WTC11 (cell line): ENCODE data around the gene DDX4. TPM values are rescaled to one million over a fixed set of nuclear protein-coding genes. Genes with fewer than 3 reads are reported as not detected.

Experiments
- ATAC-seq: fragments of 200-7000 bp; cut with Tn5 transposase; 2 replicates; pipeline ENCODE4 v1.10.0; 2021; ENCODE audit warnings: mild to moderate bottlenecking, moderate library complexity
- CTCF ChIA-PET: fragments of 300-600 bp; sonication (Branson Sonifier 250); formaldehyde crosslinking; loops from one replicate; lab custom pipeline; 2021; ENCODE audit warnings: antibody characterized with exemption; lab: Charles Lee
- POLR2A ChIA-PET: fragments of 350-600 bp; sonication (Branson Sonifier 250); formaldehyde crosslinking; loops from one replicate; lab custom pipeline; 2021; ENCODE audit warnings: antibody characterized with exemption; lab: Charles Lee
- DNase-seq: peaks from one replicate; pipeline ENCODE4 v3.0.0; 2021; ENCODE audit warnings: low spot score
- H3K27ac Mint-ChIP-seq: 2 replicates; pipeline ENCODE4 v1.8.0; 2021; ENCODE audit warnings: mixed read lengths
- H3K27me3 Mint-ChIP-seq: 2 replicates; pipeline ENCODE4 v1.8.0; 2021; ENCODE audit warnings: low read depth, mild to moderate bottlenecking, moderate library complexity, mixed read lengths
- H3K36me3 Mint-ChIP-seq: 2 replicates; pipeline ENCODE4 v1.8.0; 2021; ENCODE audit warnings: mixed read lengths
- H3K4me1 Mint-ChIP-seq: 2 replicates; pipeline ENCODE4 v1.8.0; 2022; ENCODE audit warnings: mixed read lengths
- H3K4me3 Mint-ChIP-seq: 2 replicates; pipeline ENCODE4 v1.8.0; 2021; ENCODE audit warnings: mild to moderate bottlenecking, moderate library complexity, mixed read lengths
- H3K9me3 Mint-ChIP-seq: 2 replicates; pipeline ENCODE4 v1.8.0; 2021; ENCODE audit warnings: mixed read lengths
- ATF3 ChIP-seq: sonication (generic); formaldehyde crosslinking; conservative IDR thresholded peaks from 2 replicates; pipeline ENCODE4 v1.8.1; 2022; ENCODE audit warnings: mild to moderate bottlenecking, missing genetic modification reagents
- CBFB ChIP-seq: sonication (generic); formaldehyde crosslinking; IDR thresholded peaks from 2 replicates; pipeline ENCODE4 v1.8.1; 2022; ENCODE audit warnings: mild to moderate bottlenecking, low read depth, missing genetic modification reagents
- CREM ChIP-seq: sonication (generic); formaldehyde crosslinking; IDR thresholded peaks from 2 replicates; pipeline ENCODE4 v1.8.1; 2022; ENCODE audit warnings: mild to moderate bottlenecking, missing genetic modification reagents, moderate library complexity
- E2F4 ChIP-seq: sonication (generic); formaldehyde crosslinking; IDR thresholded peaks from 2 replicates; pipeline ENCODE4 v1.8.1; 2022; ENCODE audit warnings: low read depth, mild to moderate bottlenecking, moderate library complexity, missing genetic modification reagents, borderline replicate concordance
- FOXJ3 ChIP-seq: sonication (generic); formaldehyde crosslinking; IDR thresholded peaks from 2 replicates; pipeline ENCODE4 v1.9.0; 2021; ENCODE audit warnings: missing genetic modification reagents, mild to moderate bottlenecking, borderline replicate concordance
- GABPB1 ChIP-seq: sonication (generic); formaldehyde crosslinking; IDR thresholded peaks from 2 replicates; pipeline ENCODE4 v1.8.1; 2023; ENCODE audit warnings: mild to moderate bottlenecking, missing genetic modification reagents
- GRHL2 ChIP-seq: fragments of 250-450 bp; sonication (Bioruptor Pico); IDR thresholded peaks from 2 replicates; pipeline ENCODE4 v1.8.0; 2022; ENCODE audit warnings: mild to moderate bottlenecking, moderate library complexity; ENCODE audit not compliant: insufficient replicate concordance, severe bottlenecking
- GTF2I ChIP-seq: fragments of 250-450 bp; sonication (Bioruptor Pico); conservative IDR thresholded peaks from 2 replicates; pipeline ENCODE4 v1.4.0; 2021; ENCODE audit warnings: mild to moderate bottlenecking
- HMGA2 ChIP-seq: fragments of 250-450 bp; sonication (Bioruptor Pico); IDR thresholded peaks from 2 replicates; pipeline ENCODE4 v1.4.0; 2021; ENCODE audit warnings: mild to moderate bottlenecking, moderate library complexity
- IRF2 ChIP-seq: sonication (generic); formaldehyde crosslinking; IDR thresholded peaks from 2 replicates; pipeline ENCODE4 v1.8.0; 2022; ENCODE audit warnings: low read depth, missing genetic modification reagents, borderline replicate concordance
- JAZF1 ChIP-seq: fragments of 250-450 bp; sonication (Bioruptor Pico); IDR thresholded peaks from 2 replicates; pipeline ENCODE4 v1.9.0; 2021; ENCODE audit warnings: moderate library complexity, mild to moderate bottlenecking, inconsistent platforms
- NR3C1 ChIP-seq: sonication (generic); formaldehyde crosslinking; conservative IDR thresholded peaks from 2 replicates; pipeline ENCODE4 v1.8.1; 2023; ENCODE audit warnings: low read depth, mild to moderate bottlenecking, missing genetic modification reagents
- RELA ChIP-seq: sonication (generic); formaldehyde crosslinking; IDR thresholded peaks from 2 replicates; pipeline ENCODE4 v1.8.1; 2022; ENCODE audit warnings: missing genetic modification reagents, mild to moderate bottlenecking, borderline replicate concordance
- SOX15 ChIP-seq: fragments of 250-450 bp; sonication (Bioruptor Pico); IDR thresholded peaks from 2 replicates; pipeline ENCODE4 v1.9.0; 2021; ENCODE audit warnings: mild to moderate bottlenecking
- USF1 ChIP-seq: sonication (generic); formaldehyde crosslinking; IDR thresholded peaks from 2 replicates; pipeline ENCODE4 v1.8.0; 2022; ENCODE audit warnings: mild to moderate bottlenecking, missing genetic modification reagents
- ZNF219 ChIP-seq: sonication (generic); formaldehyde crosslinking; IDR thresholded peaks from 2 replicates; pipeline ENCODE4 v1.8.0; 2023; ENCODE audit warnings: missing genetic modification reagents, mild to moderate bottlenecking, borderline replicate concordance
- ZNF232 ChIP-seq: sonication (generic); formaldehyde crosslinking; IDR thresholded peaks from 2 replicates; pipeline ENCODE4 v1.8.0; 2022; ENCODE audit warnings: mild to moderate bottlenecking, missing genetic modification reagents
- ZNF317 ChIP-seq: sonication (generic); formaldehyde crosslinking; IDR thresholded peaks from 2 replicates; pipeline ENCODE4 v1.8.1; 2023; ENCODE audit warnings: low read depth, mild to moderate bottlenecking, moderate library complexity, missing genetic modification reagents, borderline replicate concordance
- ZNF671 ChIP-seq: fragments of 250-450 bp; sonication (Bioruptor Pico); IDR thresholded peaks from 2 replicates; pipeline ENCODE4 v1.8.0; 2021; ENCODE audit warnings: mild to moderate bottlenecking
- total RNA-seq: library from RNA; stranded (reverse); gene quantifications from 3 replicates; pipeline ENCODE4 v1.2.3, GENCODE V29; 2021
- TF ChIP-seq, protein P1 (sequence below): sonication (generic); formaldehyde crosslinking; IDR thresholded peaks from 2 replicates; pipeline ENCODE4 v1.8.0; 2023; ENCODE audit warnings: mild to moderate bottlenecking, missing genetic modification reagents
- TF ChIP-seq, protein P2 (sequence below): sonication (generic); formaldehyde crosslinking; IDR thresholded peaks from 2 replicates; pipeline ENCODE4 v1.8.1; 2023; ENCODE audit warnings: mild to moderate bottlenecking, missing genetic modification reagents, borderline replicate concordance
- TF ChIP-seq, protein P3 (sequence below): fragments of 250-450 bp; sonication (Bioruptor Pico); IDR thresholded peaks from 2 replicates; pipeline ENCODE4 v1.9.0; 2021; ENCODE audit warnings: mild to moderate bottlenecking, borderline replicate concordance
- TF ChIP-seq, protein P4 (sequence below): sonication (generic); formaldehyde crosslinking; IDR thresholded peaks from 2 replicates; pipeline ENCODE4 v1.8.1; 2023; ENCODE audit warnings: mild to moderate bottlenecking, missing genetic modification reagents, moderate library complexity

DDX4 gene
- total RNA-seq, 1 experiment from 2014 or later = not detected

DNA sequence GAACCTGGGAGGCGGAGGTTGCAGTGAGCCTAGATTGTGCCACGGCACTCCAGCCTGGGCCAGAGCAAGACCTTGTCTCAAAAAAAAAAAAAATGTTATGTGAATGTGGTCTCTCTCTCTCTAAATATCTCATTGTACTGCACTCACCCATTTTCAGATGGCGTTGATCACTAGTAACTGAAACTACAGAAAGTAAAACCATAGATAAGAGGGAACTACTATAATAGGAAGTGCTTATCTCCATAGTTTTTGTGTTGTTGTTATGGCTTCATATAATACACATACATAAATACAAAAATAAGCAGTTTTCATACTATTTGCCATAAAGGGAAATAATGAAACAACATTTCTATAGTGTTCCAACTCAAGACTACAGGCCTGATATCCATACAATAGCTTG is 122.4 kb downstream of the DDX4 start:
- Mint-ChIP-seq H3K4me3 (no peak overlapping the region), H3K36me3 (0 out of 2 replicates have a peak, but pooled peaks cover 2% of the 10 kb centered on the region), H3K27me3 (peaks cover 3% of the 10 kb centered on the region), H3K9me3 (peaks cover 14% of the 10 kb centered on the region)
- CTCF ChIA-PET = no interaction called here
- POLR2A ChIA-PET = no interaction called here
- TF ChIP-seq FOXJ3 = no peak
- no peak for TF ChIP-seq CBFB (CRISPR knock-in tag)
- no peak for TF ChIP-seq SOX15 (CRISPR knock-in tag)
- TF ChIP-seq ZNF232 (CRISPR knock-in tag) = no peak
- TF ChIP-seq, protein P1, sequence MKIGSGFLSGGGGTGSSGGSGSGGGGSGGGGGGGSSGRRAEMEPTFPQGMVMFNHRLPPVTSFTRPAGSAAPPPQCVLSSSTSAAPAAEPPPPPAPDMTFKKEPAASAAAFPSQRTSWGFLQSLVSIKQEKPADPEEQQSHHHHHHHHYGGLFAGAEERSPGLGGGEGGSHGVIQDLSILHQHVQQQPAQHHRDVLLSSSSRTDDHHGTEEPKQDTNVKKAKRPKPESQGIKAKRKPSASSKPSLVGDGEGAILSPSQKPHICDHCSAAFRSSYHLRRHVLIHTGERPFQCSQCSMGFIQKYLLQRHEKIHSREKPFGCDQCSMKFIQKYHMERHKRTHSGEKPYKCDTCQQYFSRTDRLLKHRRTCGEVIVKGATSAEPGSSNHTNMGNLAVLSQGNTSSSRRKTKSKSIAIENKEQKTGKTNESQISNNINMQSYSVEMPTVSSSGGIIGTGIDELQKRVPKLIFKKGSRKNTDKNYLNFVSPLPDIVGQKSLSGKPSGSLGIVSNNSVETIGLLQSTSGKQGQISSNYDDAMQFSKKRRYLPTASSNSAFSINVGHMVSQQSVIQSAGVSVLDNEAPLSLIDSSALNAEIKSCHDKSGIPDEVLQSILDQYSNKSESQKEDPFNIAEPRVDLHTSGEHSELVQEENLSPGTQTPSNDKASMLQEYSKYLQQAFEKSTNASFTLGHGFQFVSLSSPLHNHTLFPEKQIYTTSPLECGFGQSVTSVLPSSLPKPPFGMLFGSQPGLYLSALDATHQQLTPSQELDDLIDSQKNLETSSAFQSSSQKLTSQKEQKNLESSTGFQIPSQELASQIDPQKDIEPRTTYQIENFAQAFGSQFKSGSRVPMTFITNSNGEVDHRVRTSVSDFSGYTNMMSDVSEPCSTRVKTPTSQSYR (CRISPR knock-in tag) = no peak
- no peak for TF ChIP-seq ZNF317
- no peak for TF ChIP-seq HMGA2 (CRISPR knock-in tag)
- no peak for TF ChIP-seq USF1 (CRISPR knock-in tag)
- TF ChIP-seq ATF3 (CRISPR knock-in tag) = no peak
- TF ChIP-seq ZNF219 (CRISPR knock-in tag) = no peak
- no peak for TF ChIP-seq ZNF671 (CRISPR knock-in tag)
- TF ChIP-seq, protein P2, sequence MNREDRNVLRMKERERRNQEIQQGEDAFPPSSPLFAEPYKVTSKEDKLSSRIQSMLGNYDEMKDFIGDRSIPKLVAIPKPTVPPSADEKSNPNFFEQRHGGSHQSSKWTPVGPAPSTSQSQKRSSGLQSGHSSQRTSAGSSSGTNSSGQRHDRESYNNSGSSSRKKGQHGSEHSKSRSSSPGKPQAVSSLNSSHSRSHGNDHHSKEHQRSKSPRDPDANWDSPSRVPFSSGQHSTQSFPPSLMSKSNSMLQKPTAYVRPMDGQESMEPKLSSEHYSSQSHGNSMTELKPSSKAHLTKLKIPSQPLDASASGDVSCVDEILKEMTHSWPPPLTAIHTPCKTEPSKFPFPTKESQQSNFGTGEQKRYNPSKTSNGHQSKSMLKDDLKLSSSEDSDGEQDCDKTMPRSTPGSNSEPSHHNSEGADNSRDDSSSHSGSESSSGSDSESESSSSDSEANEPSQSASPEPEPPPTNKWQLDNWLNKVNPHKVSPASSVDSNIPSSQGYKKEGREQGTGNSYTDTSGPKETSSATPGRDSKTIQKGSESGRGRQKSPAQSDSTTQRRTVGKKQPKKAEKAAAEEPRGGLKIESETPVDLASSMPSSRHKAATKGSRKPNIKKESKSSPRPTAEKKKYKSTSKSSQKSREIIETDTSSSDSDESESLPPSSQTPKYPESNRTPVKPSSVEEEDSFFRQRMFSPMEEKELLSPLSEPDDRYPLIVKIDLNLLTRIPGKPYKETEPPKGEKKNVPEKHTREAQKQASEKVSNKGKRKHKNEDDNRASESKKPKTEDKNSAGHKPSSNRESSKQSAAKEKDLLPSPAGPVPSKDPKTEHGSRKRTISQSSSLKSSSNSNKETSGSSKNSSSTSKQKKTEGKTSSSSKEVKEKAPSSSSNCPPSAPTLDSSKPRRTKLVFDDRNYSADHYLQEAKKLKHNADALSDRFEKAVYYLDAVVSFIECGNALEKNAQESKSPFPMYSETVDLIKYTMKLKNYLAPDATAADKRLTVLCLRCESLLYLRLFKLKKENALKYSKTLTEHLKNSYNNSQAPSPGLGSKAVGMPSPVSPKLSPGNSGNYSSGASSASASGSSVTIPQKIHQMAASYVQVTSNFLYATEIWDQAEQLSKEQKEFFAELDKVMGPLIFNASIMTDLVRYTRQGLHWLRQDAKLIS (CRISPR knock-in tag) = no peak
- TF ChIP-seq, all 79 proteins: peak for 0
- Mint-ChIP-seq H3K4me1 (no peaks in the 10 kb centered on the region), H3K27ac (no peak overlapping the region)
- ATAC-seq (no peak), DNase-seq (no peak)

DNA sequence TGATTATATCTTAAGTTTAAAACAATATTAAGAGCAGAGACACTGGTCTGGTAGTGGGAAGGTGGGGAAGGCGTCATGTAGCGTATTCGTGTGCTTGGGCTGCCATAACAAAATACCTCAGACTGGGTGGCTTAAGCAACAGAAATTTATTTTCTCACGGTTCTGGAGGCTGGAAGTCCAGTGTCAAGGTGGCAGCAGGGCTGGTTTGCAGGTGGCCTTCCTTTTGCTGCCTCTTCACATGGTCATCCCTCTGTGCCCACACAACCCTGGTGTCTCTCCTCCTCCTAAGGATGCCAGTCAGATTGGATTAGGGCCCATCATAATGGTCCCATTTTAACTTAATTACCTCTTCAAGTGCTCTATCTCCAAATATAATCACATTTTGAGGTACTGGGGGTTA is 122.8 kb downstream of the DDX4 start:
- H3K36me3 Mint-ChIP-seq = 0 out of 2 replicates have a peak, but pooled peaks cover 2% of the 10 kb centered on the region
- H3K4me3 Mint-ChIP-seq = no peak overlapping the region
- H3K27ac Mint-ChIP-seq = no peak overlapping the region
- ChIA-PET POLR2A (no interaction called here), CTCF (no interaction called here)
- peaks cover 3% of the 10 kb centered on the region for H3K27me3 Mint-ChIP-seq
- peaks cover 14% of the 10 kb centered on the region for H3K9me3 Mint-ChIP-seq
- DNase-seq (no peak), ATAC-seq (no peak)
- no peaks in the 10 kb centered on the region for H3K4me1 Mint-ChIP-seq
- TF ChIP-seq IRF2 (CRISPR knock-in tag) = no peak
- TF ChIP-seq GABPB1 (CRISPR knock-in tag) = no peak
- no peak for TF ChIP-seq GTF2I (CRISPR knock-in tag)
- no peak for TF ChIP-seq NR3C1 (CRISPR knock-in tag)
- no peak for TF ChIP-seq RELA (CRISPR knock-in tag)
- no peak for TF ChIP-seq JAZF1
- TF ChIP-seq CREM (CRISPR knock-in tag) = no peak
- no peak for TF ChIP-seq E2F4 (CRISPR knock-in tag)
- TF ChIP-seq, protein P3, sequence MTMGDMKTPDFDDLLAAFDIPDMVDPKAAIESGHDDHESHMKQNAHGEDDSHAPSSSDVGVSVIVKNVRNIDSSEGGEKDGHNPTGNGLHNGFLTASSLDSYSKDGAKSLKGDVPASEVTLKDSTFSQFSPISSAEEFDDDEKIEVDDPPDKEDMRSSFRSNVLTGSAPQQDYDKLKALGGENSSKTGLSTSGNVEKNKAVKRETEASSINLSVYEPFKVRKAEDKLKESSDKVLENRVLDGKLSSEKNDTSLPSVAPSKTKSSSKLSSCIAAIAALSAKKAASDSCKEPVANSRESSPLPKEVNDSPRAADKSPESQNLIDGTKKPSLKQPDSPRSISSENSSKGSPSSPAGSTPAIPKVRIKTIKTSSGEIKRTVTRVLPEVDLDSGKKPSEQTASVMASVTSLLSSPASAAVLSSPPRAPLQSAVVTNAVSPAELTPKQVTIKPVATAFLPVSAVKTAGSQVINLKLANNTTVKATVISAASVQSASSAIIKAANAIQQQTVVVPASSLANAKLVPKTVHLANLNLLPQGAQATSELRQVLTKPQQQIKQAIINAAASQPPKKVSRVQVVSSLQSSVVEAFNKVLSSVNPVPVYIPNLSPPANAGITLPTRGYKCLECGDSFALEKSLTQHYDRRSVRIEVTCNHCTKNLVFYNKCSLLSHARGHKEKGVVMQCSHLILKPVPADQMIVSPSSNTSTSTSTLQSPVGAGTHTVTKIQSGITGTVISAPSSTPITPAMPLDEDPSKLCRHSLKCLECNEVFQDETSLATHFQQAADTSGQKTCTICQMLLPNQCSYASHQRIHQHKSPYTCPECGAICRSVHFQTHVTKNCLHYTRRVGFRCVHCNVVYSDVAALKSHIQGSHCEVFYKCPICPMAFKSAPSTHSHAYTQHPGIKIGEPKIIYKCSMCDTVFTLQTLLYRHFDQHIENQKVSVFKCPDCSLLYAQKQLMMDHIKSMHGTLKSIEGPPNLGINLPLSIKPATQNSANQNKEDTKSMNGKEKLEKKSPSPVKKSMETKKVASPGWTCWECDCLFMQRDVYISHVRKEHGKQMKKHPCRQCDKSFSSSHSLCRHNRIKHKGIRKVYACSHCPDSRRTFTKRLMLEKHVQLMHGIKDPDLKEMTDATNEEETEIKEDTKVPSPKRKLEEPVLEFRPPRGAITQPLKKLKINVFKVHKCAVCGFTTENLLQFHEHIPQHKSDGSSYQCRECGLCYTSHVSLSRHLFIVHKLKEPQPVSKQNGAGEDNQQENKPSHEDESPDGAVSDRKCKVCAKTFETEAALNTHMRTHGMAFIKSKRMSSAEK (CRISPR knock-in tag) = no peak
- no peak for TF ChIP-seq GRHL2 (CRISPR knock-in tag)
- TF ChIP-seq, protein P4, sequence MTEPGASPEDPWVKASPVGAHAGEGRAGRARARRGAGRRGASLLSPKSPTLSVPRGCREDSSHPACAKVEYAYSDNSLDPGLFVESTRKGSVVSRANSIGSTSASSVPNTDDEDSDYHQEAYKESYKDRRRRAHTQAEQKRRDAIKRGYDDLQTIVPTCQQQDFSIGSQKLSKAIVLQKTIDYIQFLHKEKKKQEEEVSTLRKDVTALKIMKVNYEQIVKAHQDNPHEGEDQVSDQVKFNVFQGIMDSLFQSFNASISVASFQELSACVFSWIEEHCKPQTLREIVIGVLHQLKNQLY (CRISPR knock-in tag) = no peak
